Panc1 (cell line): ENCODE data around the gene NCAPG2. TPM values are rescaled to one million over a fixed set of nuclear protein-coding genes. Genes with fewer than 3 reads are reported as not detected.

Experiments
- ATAC-seq: fragments of 200-7000 bp; cut with Tn5 transposase; 2 replicates; pipeline ENCODE4 v1.9.1; 2020; ENCODE audit warnings: mild to moderate bottlenecking, moderate library complexity
- BruUV-seq: library from RNA; stranded (reverse); fragments of 400-500 nt; replicated peaks from 2 replicates; lab custom pipeline; 2021; lab: Mats Ljungman, UMichigan
- CTCF ChIA-PET: fragments of 300-600 bp; sonication (Branson Sonifier 250); formaldehyde crosslinking; loops from one replicate; lab custom pipeline; 2022; ENCODE audit warnings: antibody characterized with exemption; lab: Charles Lee
- POLR2A ChIA-PET: fragments of 300-600 bp; sonication (Branson Sonifier 250); formaldehyde crosslinking; loops from one replicate; lab custom pipeline; 2022; ENCODE audit warnings: antibody characterized with exemption; lab: Charles Lee
- DNase-seq: peaks from one replicate; pipeline ENCODE4 v3.0.0-alpha.2; 2010; ENCODE audit warnings: low read depth, low spot score
- H3K27ac ChIP-seq: 2 replicates; pipeline ENCODE4 v1.5.1; 2011; ENCODE audit warnings: mild to moderate bottlenecking, low read length, inconsistent platforms
- H3K27me3 ChIP-seq: fragments of 200-500 bp; sonication (Bioruptor generic); 2 replicates; pipeline ENCODE4 v1.6.0; 2014; ENCODE audit warnings: low read length, inconsistent platforms; ENCODE audit not compliant: control insufficient read depth, insufficient read depth
- H3K36me3 ChIP-seq: fragments of 200-500 bp; sonication (Bioruptor generic); 2 replicates; pipeline ENCODE4 v1.5.1; 2014; ENCODE audit warnings: inconsistent platforms, mild to moderate bottlenecking, low read length, moderate library complexity; ENCODE audit not compliant: control insufficient read depth, insufficient read depth
- H3K4me1 ChIP-seq: 2 replicates; pipeline ENCODE4 v1.5.1; 2011; ENCODE audit warnings: inconsistent platforms, mild to moderate bottlenecking, low read length, moderate library complexity; ENCODE audit not compliant: control insufficient read depth, insufficient read depth
- H3K4me3 ChIP-seq, 2 experiments: 2 replicates each; pipeline ENCODE4 v1.5.1; 2011 to 2012; ENCODE audit warnings: low read depth in 2 of 2, low read length in 2 of 2, mild to moderate bottlenecking in 2 of 2, inconsistent platforms in 1 of 2, moderate library complexity in 1 of 2
- H3K9me3 ChIP-seq: fragments of 200-500 bp; sonication (Bioruptor generic); 2 replicates; pipeline ENCODE4 v1.5.1; 2014; ENCODE audit warnings: low read depth, mild to moderate bottlenecking, inconsistent platforms, low read length, moderate library complexity; ENCODE audit not compliant: control insufficient read depth, insufficient read depth
- CTCF ChIP-seq: fragments of 450-650 bp; IDR thresholded peaks from 2 replicates; pipeline ENCODE4 v1.5.1; 2017; ENCODE audit warnings: mild to moderate bottlenecking
- POLR2AphosphoS5 ChIP-seq: IDR thresholded peaks from 2 replicates; pipeline ENCODE4 v1.6.1; 2012; ENCODE audit warnings: mild to moderate bottlenecking, low read depth, low read length, moderate library complexity
- REST ChIP-seq, 2 experiments: IDR thresholded peaks; 2 replicates each; pipeline ENCODE4 v1.6.1; 2011 to 2012; ENCODE audit warnings: low read depth in 2 of 2, control low read depth in 1 of 2, low read length in 1 of 2, mild to moderate bottlenecking in 1 of 2, moderate library complexity in 1 of 2; ENCODE audit not compliant: insufficient read depth in 1 of 2
- SIN3A ChIP-seq: IDR thresholded peaks from 2 replicates; pipeline ENCODE4 v1.6.1; 2012; ENCODE audit warnings: low read depth, mild to moderate bottlenecking, low read length, moderate library complexity, borderline replicate concordance; ENCODE audit not compliant: insufficient read depth
- TCF7L2 ChIP-seq: IDR thresholded peaks from 2 replicates; pipeline ENCODE4 v1.6.1; 2011; ENCODE audit warnings: mild to moderate bottlenecking, low read depth, low read length, inconsistent platforms
- in situ Hi-C: cut with HindIII; loops from 2 replicates; pipeline ENCODE4 v1.10.0; 2016; ENCODE audit warnings: low sequenced_read_pairs, low pct_unique_long_range_greater_than_20kb
- intact Hi-C: fragments of 100-400 bp; cut with micrococcal nuclease; formaldehyde crosslinking; loops from one replicate; pipeline ENCODE4 v1.10.0; 2022; ENCODE audit not compliant: unreplicated experiment
- total RNA-seq: library from RNA; stranded (reverse); gene quantifications from one replicate; pipeline ENCODE4 v1.2.1, GENCODE V29; 2021; ENCODE audit not compliant: unreplicated experiment

The NCAPG2 gene
- total RNA-seq, 1 experiment from 2014 or later = 81.4 TPM

- DNase-seq (no peak), ATAC-seq (no peak)
- no peak overlapping the region for H3K4me3 ChIP-seq
- no peaks in the 10 kb centered on the region for H3K36me3 ChIP-seq
- no peaks in the 10 kb centered on the region for H3K27me3 ChIP-seq
- intact Hi-C loops = no loop called here
- H3K27ac ChIP-seq = no peak overlapping the region
- no peaks in the 10 kb centered on the region for H3K4me1 ChIP-seq
- no peak for TF ChIP-seq CTCF
- TF ChIP-seq POLR2AphosphoS5 = no peak
- no peak for TF ChIP-seq REST (IDR thresholded peaks at IDR 0.05; ENCODE audit: insufficient read depth in 1 of 2, low read depth in 2 of 2, low read length in 1 of 2)
- TF ChIP-seq SIN3A = no peak
- no peak for TF ChIP-seq TCF7L2
- CTCF ChIA-PET = no interaction called here
- POLR2A ChIA-PET = no interaction called here
- no TSS peak for BruUV-seq
- in situ Hi-C loops = no loop called here
- no peaks in the 10 kb centered on the region for H3K9me3 ChIP-seq
These were observed 81.4 kb downstream of the NCAPG2 start for GRCh38 chr7:158623241-158623640.

GRCh38 chr7:158620839-158621441 is 83.7 kb downstream of the NCAPG2 start:
- H3K9me3 ChIP-seq = no peaks in the 10 kb centered on the region
- no peaks in the 10 kb centered on the region for H3K4me1 ChIP-seq
- POLR2A ChIA-PET = no interaction called here
- no peak overlapping the region for H3K4me3 ChIP-seq
- H3K27me3 ChIP-seq = no peaks in the 10 kb centered on the region
- no peak overlapping the region for H3K27ac ChIP-seq
- TF ChIP-seq TCF7L2 (no peak), SIN3A (no peak), REST (IDR thresholded peaks at IDR 0.05; ENCODE audit: insufficient read depth in 1 of 2, low read depth in 2 of 2, low read length in 1 of 2) (no peak), CTCF (no peak), POLR2AphosphoS5 (no peak)
- no TSS peak for BruUV-seq
- intact Hi-C loops (no loop called here), in situ Hi-C loops (no loop called here)
- ATAC-seq (no peak), DNase-seq (no peak)
- CTCF ChIA-PET = no interaction called here
- H3K36me3 ChIP-seq = no peaks in the 10 kb centered on the region
